COLO829 (cell line): Measurements from ENCODE around the gene C1QTNF1.

Experiments used
- DNase-seq: peaks from one replicate; pipeline ENCODE4 v3.0.0; 2012; ENCODE audit warnings: low spot score

The C1QTNF1 gene

DNA sequence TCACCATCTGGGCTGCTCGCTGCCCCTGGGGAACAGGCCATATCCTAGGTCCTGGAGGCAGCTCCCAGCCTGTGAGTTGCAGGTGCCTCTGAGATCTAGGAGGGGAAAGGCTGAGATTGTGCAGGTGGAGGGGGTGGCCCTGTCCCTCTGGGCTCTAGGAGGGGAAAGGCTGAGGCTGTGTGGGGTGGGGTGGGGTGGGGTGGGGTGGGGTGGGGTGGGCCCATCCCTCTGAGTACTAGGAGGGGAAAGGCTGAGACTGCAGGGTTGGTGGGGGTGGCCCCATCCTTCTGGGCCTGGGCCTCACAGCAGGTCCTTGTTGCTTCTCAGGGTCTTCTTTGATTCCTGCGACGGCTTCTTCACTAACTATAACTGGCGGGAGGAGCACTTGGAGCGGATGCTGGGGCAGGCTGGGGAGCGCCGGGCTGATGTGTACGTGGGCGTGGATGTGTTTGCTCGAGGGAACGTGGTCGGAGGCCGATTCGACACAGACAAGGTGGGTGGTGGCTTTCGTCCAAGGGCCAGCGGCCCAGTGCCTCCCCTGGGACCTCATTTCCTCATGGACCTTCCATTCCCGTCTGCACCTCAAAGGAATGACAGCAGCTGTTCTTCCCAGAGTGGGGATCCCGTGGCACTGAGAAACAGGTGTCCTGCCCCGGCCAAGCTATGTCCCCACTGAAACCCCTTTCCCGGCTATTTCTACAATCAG lies 57.8 kb downstream of the C1QTNF1 start:
- no peak for DNase-seq

DNA sequence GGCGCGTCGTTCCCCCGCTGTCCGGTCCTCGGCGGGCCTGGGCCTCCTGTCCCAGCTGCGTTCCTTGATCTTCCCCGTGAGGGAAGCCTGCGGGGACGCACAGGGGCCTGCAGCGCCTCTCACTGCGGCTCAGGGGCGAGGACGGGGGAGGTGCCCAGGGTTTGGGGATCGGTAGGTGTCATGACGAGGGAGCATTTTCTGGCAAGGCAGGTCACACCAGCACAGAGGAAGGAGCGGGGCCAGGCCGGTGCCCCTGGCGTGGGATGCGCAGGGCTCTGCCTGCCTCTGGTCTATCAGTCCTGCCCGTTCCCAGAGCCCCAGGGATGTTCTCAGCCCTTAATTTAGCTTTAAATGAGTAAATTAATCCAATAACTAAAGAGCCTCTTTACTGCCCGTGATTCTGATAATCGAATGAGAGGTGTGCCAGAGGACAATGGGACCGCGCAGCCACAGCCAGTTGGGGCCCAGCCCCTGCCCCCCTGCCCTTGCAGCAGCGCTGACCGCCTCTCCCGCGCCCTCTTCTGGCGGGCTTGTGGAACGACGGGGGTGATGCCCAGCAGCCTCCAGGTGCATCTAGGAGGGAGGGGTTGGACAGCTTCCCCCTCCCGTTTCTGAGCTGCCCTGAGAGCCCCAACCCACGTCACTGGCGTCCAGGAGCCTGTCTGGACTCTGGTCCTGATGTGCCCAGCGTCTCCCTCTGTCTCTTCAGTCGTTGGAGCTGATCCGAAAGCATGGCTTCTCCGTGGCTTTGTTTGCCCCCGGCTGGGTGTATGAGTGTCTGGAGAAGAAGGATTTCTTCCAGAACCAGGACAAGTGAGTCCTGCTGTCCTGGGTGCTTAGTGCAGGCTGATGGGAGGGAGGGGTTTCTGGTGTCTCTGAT lies 58.6 kb downstream of the C1QTNF1 start:
- peak; percentile 32 for DNase-seq

DNA sequence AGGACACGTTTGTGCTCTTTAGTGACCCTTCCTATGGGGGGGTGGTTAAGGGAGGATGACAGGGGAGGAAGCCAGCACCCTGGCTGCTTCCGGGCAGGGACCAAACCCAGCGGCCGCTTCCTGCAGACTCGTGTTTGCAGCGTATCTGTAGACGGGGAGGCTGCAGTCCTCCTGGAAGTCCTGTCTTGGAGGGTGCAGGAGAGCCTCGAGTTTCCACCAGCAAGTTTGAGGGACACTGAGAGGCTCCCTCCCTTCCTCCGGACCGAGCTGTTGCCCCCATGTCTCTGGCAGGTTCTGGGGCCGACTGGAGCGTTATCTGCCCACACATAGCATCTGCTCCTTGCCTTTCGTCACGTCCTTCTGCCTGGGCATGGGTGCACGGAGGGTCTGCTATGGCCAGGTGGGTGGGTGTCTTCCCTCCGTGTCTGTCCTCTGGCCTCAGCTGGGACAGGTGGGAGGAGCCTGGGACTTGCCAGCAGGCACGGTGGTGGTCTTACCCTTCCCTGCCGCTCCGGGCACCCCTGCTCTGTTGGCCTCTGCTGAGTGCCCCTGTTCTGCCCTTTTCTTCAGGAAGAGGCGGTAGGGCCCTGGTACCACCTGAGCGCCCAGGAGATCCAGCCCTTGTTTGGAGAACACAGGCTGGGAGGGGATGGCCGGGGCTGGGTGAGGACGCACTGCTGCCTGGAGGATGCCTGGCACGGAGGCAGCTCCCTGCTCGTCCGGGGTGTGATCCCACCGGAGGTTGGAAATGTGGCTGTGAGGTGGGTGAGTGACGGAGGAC lies 59.4 kb downstream of the C1QTNF1 start:
- DNase-seq = no peak

DNA sequence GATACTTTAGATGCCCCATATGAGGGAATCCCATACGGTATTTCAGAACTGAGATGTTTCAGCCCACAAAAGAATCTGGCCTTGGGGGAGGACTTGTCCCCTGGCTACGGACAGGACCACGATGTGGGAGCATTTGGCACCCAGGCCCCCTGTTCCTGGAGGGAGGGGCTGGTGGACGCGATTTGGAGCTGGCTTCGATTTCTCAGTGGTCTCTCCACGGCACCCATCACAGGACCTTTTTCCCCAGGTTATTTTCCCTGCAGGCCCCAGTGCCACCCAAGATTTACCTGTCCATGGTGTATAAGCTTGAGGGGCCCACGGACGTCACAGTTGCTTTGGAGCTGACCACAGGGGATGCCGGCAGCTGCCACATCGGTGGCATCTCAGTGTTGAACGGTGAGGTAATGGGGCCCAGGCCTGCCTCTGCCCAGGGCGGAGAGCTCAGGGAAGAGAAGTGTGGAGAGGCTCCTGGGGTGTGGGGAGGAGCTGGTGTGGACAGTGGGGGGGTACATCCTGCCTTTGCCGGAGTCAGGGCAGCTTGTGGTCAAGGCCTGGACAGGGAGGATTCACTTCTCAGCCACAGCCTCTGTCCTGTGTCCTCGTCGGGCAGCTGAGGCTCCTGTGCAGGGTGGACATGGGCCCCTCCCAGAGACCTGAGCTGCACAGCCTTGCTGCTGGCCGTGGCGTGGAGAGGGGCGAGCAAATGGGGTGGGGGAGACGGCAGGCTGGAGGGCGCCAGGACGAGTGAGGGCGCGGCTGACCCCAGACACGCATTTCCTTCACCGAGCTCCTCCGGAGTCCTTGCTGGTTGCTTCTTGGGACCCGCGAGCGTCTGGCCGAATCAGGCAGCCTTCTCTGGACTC lies 60.6 kb downstream of the C1QTNF1 start:
- no peak for DNase-seq

DNA sequence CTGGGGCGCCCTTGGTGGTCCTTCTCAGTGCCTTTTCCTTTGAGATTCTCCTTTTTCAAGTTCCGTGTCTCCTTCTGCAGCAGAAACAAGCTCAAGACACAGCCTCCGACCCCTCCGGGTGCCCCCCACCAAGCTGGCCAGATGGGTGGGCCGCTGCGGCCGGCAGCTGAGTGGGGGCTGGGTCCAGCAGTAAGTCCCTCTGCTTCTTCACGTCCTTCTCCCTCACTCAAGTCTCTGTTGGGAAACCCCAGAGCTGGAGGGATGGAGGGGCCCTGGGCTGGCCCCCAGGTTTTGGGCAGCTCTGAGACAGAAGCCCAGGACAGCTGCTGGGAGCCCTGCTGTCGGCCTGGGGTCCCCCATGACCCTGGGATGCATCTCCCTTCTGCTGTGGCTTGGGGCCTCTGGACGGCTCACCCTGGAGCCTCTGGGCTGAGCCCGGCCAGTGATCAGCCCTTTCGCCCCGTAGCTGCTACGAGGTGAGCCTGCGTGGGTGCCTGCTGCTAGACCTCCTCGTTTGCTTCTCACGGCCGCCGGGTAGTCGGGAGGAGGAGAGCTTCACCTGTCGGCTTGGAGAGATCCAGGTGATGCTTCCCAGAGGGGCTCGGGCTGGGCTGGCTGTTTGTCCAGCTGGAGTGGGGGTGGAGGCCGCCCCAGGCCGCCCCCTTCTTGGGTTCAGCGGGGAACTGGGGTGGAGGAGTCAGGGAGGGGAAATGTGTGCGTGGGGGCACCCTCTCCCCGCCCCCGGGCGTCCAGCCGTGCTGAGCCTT lies 61.4 kb downstream of the C1QTNF1 start:
- DNase-seq = no peak

DNA sequence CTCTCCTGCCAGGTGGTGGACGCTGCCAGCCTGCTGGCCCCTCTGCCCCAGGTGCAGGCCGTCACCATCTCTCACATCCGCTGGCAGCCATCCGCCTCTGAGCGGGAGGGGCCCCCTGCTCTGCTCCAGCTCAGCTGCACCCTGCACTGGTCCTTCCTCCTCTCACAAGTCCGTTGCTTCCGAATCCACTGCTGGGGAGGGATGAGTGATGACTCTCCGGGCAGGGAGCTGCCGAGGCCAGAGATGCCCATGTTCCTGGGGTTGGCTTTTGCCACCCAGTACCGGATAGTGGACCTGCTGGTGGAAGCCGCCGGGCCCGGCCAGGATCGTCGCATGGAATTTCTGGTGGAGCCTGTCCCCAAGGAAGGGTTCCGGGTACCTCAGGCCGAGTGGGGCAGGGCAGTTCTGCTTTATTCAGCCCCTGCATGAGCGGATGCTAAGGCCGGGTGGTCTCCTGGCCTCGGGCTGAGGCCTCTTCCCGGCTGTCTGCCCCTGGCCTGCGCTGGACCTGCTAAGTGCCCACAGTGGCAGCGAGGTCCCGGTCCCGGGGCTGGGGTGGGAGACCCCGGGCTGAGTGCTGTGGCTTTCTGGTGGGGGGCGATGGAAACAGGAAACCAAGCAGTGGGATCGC lies 62.1 kb downstream of the C1QTNF1 start:
- DNase-seq = no peak

DNA sequence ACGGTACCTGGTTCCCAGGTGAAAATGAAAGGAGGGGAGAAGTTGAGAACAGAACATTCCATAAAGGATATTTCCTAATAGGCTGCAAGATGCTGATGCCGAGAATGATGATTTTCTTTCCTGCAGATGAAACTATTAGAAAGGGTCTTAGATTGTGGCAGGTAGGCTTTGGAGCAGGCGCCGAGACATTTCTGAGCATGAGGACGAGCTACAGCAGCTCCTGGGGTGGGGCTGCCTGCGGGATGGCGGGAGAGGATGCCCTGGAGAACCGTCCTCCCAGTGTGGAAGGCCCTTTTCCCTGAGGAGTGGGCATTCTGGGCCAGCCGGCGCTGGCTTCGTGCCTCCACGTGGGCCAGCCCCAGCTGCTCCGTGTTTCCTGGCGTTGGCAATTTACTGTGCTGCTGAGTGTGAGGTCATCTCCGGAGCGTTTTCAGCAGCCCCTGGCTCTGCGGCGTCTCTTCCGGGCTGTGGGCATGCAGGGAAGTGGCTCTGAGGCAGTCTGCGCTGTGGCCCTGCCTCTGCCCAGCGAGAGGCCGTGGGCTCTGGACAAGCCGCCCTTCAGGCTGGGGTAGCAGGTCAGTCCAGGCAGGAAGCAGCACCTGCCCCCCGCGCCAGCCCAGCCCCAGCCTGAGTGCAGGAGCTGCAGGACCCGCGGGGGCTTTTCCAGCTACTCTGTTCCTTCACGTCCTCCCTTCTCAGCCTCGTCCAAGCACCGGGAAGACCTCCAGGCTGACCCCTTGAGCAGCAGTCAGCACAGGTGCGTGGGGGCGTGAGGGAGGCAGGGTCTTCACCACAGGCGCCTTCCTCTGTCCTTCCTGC lies 62.8 kb downstream of the C1QTNF1 start:
- DNase-seq = no peak

DNA sequence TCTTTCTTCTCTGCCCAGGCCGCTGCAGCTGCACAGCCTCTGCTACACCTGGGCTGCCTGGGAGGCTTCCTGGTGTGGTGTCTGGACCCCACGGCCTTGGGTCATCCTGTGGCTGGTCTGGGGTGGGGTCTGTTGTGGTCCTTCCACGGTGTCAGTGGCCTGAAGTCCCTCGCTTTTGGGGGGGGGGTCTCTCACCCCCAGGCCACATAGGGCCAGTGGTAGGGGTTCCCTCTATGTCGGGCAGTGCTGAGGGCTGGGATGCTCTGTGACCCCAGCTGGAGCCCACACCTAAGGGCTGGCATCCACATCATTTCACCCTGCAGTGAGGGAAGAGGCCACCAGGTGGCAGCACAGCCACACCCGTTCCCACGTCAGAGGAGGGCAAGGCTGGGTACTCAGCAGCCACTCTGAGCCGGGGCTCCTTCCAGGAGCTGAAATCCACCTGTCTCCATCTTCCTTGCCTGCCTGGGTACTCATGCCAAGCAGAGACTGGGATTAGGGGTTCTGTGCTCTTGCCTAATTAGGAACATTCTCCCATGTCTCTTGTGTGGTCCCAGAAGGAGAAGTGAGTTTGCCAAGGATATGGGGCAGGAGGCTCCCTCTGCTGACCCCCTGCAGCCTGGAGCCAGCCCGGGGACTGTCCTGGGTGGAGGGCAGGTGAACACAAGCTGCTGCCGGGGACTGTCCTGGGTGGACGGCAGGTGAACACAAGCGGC lies 63.6 kb downstream of the C1QTNF1 start:
- peak; percentile 59 for DNase-seq

DNA sequence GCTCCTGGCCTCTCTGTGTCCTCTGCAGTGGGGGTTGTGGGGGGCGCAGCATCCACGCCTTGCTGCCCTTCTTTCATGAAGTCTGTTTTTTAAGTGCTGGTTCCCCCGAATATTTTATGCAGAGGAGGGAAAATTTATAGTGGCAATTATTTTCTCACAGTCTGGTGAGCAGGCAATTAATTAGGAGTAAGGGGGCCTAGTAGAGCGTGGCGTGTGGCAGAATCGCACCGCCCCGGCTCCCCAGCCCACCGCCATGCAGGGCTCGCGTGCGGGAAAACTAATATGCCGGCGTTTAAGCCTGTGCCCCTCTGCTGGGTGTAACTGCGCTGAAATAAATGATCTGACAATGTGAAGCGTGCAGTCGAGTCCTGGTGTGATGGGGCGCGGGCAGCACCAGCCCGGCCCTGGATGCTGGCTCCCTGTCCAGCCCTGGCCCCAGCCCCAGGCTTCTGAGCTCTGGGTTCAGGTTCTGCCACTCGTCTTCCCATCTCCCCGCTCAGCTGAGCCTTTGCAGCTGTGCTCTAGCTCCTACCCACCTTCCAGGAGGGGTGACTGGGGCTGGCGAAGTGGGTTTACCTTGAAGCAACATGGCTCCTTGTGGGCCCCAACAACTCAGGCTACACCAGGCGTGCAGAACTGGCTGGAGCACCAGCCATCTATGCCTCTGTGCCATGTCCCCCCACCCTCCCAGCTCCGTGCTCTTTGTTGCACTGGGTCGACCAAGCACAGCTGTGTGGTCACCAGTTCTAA lies 64.5 kb downstream of the C1QTNF1 start:
- DNase-seq = no peak

DNA sequence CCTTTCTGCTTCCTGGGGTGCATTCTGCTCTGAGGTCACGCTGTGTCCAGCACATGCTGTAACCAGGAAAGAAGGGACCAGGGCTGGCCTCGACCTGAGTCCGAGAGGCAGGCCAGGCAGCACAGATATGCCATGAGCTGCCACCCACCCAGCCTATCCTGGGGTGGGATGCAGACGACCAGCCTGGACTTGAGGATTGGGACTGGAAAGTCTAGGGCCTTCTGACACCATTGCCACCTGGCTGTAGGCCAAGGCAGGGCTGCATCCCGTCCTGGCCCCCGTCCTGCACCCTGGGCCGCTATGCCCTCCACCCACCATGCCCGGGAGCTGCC lies 65.0 kb downstream of the C1QTNF1 start:
- no peak for DNase-seq

DNA sequence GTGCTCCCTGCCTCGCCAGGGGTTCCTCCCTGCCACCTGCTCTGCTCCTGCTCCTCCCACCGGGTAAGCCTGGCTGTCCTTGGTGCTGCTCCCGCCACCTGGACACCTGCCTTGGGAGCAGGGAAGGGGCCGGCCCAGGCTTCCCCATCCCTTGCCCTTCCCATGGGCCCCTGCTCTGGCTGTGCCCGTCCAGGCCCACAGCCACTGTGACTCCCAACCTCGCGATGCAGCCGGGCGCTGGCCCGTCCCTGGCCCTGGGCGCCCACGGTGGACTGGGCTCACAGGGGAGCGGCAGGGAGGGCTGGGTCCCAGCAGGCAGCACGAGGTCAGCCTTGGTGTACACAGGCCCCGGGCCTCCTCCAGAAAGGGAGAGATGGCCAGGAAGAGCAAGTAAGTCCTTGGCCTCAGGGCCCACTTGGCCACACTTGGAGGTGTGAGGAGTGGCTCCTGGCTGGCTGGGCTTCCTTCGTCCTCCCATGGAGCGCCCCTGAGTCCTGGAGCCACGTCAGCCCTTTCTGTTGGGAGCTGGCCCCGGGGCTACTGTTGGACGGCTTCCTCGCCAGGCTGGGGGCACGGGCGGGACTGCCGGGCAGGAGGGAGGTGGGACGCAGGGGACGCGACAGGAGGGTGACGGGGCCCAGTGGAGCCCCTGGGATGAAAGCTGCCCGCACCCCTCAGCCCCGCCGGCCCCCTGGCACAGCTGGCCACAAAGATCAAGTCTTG lies 65.9 kb downstream of the C1QTNF1 start:
- no peak for DNase-seq

DNA sequence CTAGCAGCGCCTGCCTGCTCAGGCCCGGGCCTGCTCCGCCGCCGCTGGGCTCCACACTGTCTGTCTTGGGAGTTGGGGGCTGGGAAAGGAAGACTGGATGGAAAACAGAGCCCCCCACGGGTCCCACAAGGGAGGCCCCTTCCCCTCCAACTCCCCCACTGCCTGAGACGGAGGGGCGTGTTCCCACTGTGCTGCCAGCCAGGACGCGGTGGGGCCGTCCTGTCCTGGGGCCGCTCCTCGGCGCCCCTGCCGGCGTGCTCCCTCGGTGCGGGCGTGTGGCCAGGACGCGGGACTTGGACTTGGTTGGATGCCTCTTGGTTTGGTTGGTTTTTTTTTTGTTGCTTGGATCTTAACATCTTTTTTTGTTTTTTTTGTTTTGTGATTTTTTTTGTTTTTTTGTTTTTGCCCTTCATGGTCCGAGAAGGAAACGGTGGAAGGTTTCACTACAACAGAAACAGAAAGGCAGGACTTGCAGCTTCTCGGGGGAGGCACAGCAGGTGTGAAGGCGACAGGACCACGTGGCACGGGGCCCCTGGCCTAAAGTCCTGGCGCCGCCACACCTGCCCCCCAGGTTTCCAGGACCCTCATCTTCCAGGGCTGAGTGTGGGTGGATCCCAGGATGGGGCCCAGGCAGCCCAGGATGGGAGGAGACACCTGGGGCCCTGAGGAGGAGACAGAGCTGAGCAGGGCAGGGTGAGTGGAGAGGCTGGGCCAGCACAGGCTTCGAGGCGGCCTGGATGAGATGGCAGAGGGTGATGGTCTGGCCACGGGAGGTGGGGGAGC lies 66.7 kb downstream of the C1QTNF1 start:
- DNase-seq = no peak

DNA sequence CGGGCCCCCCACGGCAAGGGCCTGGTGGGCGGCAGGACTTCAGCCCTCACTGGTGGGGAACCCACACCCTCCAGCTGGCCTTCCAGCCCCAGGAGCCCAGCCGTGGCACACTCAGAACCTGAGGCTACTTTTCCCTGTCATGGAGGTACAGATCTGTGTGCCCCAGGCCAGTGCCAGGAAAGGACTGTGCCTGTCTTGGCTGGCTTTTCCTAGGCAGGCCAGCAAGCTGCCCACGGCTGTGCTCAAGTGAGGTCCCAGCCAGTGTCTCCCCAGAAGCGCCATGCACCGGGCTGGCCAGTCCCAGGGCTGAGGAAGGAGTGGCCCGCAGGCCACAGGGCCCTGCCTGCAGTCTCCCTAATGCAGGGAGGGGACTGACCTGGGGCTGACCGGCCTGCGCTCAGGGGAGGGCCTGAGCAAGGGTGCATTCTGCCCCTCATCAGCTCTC lies 67.3 kb downstream of the C1QTNF1 start:
- DNase-seq = no peak

DNA sequence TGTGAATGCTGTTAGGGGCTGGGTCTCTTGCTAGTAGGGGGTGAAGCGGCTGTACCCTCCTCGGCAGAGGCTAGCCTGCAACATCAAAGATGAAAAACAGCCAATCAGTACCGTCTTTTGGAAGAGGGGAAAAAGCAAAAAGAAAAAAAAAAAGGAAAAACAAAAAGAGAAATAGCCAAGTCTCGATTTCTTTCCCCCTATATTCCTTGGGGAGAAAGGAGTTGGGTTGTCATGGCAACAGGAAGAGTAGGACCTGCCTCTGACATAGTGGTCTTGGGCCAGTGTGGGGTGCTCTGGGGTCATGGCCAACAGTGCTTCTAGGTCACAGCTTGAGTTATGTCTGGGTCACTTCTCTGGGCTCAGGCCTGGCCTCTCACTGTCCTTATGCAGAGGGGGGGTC lies 68.6 kb downstream of the C1QTNF1 start:
- DNase-seq = no peak

DNA sequence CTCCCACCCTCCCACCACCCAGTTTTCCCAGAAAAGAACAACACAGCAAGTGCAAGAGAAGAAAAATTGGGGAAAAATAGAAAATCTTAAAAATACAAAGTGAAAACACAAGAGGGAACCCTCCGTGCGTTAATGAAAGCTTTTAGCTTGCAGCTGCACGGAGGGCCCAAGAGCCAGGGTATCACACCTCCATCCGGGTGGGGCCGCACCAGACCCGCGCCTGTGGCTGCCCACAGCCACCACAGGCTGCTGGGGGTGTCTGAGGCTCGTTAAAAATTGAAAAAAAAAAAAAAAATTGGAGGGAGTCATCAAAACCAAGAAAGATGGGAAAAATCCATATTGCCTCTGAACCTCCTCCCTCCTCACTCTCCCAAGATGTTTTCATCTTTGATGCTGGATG lies 69.3 kb downstream of the C1QTNF1 start:
- DNase-seq = no peak

DNA sequence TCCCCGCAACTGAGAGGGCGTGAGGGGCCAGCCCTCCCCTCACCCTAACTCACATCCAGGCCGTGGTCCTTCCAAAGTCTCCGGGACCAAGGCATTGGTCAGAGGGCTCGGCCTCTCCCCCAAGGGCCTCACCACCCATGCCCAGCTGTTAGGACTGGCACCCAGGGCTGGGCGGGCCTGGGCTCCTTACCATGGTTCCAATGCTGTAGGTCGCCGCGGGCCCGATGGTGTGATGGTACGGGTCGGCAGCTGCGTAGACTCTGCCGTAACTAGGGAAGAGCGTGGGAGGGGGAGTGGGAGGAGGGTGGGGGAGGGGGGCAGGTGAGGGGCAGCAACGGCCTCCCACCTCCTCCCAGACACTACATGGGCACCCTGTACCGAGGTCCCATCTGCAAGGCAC lies 70.3 kb downstream of the C1QTNF1 start:
- DNase-seq = no peak
